ENCODE measurements around the gene RAMP2.
A peak's percentile ranks its signal among the peaks of the same experiment; 100 is the strongest.

DNA sequence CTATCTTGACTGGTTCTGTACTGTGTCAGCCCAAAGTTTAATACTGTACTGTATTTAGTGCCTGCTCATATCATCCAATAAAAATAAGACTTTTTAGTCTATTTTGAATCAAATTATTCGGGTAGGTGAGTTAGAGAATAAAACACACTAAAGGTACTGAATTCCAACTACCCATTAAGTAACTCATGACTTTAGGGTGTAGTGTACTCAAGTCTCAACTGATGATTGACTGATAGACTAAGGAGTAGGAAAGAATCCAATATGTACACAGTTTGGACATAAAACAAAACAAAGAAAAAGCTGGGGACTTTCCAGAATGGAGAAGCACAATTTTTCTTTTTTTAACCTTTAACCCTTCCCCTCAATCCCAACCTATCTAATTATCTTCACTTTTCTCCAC is 20.3 kb upstream of the RAMP2 start:
- TF ChIP-seq, protein P1, sequence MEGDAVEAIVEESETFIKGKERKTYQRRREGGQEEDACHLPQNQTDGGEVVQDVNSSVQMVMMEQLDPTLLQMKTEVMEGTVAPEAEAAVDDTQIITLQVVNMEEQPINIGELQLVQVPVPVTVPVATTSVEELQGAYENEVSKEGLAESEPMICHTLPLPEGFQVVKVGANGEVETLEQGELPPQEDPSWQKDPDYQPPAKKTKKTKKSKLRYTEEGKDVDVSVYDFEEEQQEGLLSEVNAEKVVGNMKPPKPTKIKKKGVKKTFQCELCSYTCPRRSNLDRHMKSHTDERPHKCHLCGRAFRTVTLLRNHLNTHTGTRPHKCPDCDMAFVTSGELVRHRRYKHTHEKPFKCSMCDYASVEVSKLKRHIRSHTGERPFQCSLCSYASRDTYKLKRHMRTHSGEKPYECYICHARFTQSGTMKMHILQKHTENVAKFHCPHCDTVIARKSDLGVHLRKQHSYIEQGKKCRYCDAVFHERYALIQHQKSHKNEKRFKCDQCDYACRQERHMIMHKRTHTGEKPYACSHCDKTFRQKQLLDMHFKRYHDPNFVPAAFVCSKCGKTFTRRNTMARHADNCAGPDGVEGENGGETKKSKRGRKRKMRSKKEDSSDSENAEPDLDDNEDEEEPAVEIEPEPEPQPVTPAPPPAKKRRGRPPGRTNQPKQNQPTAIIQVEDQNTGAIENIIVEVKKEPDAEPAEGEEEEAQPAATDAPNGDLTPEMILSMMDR (IDR thresholded peaks at IDR 0.05), result no peak
- TF ChIP-seq POLR2AphosphoS5 (IDR thresholded peaks at IDR 0.05), result peak; percentile 72
